Endothelial cell of umbilical vein (primary cell): Measurements from ENCODE around the gene NFKBIA. TPM values are rescaled to one million over a fixed set of nuclear protein-coding genes. Genes with fewer than 3 reads are reported as not detected.

Experiments
- BruUV-seq: library from RNA; stranded (reverse); fragments of 400-500 nt; replicated peaks from 2 replicates; lab custom pipeline; 2021; lab: Mats Ljungman, UMichigan
- CTCF ChIA-PET: fragments of 300-600, 350-600 bp; sonication (Branson Sonifier 250); formaldehyde crosslinking; loops from one replicate; lab custom pipeline; 2021; ENCODE audit warnings: antibody characterized with exemption, inconsistent platforms; lab: Charles Lee
- POLR2A ChIA-PET: fragments of 300-600, 350-600 bp; sonication (Branson Sonifier 250); formaldehyde crosslinking; loops from one replicate; lab custom pipeline; 2021; ENCODE audit warnings: antibody characterized with exemption, inconsistent platforms; lab: Charles Lee
- DNase-seq: peaks from one replicate; pipeline ENCODE4 v3.0.0-alpha.2; 2011; ENCODE audit warnings: low read depth, low spot score
- FAIRE-seq: peaks from 2 replicates; lab custom pipeline; 2011; peaks lifted over from hg19 to GRCh38; lab: Jason Lieb, UNC
- H2AFZ ChIP-seq: 2 replicates; pipeline ENCODE4 v1.6.0; 2012; ENCODE audit warnings: low read depth, low read length, control low read depth, inconsistent platforms
- H3K27ac ChIP-seq: 2 replicates; pipeline ENCODE4 v1.5.1; 2011; ENCODE audit warnings: low read depth, mild to moderate bottlenecking, control low read depth, low read length, moderate library complexity; ENCODE audit not compliant: insufficient read depth
- H3K27me3 ChIP-seq, 2 experiments: 2 replicates each; pipeline versions ENCODE4 v1.6.0 to v1.6.1; 2011; ENCODE audit warnings: low read length in 2 of 2, mixed read lengths in 1 of 2; ENCODE audit not compliant: control insufficient read depth in 2 of 2, insufficient read depth in 2 of 2
- H3K36me3 ChIP-seq, 2 experiments: 2 replicates in 1 of 2; 3 replicates in 1 of 2; pipeline ENCODE4 v1.5.1; 2011; ENCODE audit warnings: low read length in 2 of 2, mild to moderate bottlenecking in 1 of 2, moderate library complexity in 1 of 2; ENCODE audit not compliant: control insufficient read depth in 2 of 2, insufficient read depth in 2 of 2; ENCODE audit errors: extremely low read depth in 1 of 2
- H3K4me1 ChIP-seq: 3 replicates; pipeline ENCODE4 v1.5.1; 2011; ENCODE audit warnings: mild to moderate bottlenecking, low read length; ENCODE audit not compliant: control insufficient read depth, insufficient read depth; ENCODE audit errors: extremely low read depth
- H3K4me2 ChIP-seq: 2 replicates; pipeline ENCODE4 v1.6.1; 2011; ENCODE audit warnings: low read length, control low read depth, mixed read lengths; ENCODE audit not compliant: insufficient read depth
- H3K4me3 ChIP-seq, 3 experiments: fragments of 200-600 bp in 1 of 3; sonication (generic), shearing (Covaris generic) in 1 of 3; replicated peaks in 1 of 3; 2 replicates each; pipeline ENCODE4 v1.5.1; 2011 to 2016; ENCODE audit warnings: control low read depth in 3 of 3, low read length in 3 of 3, mild to moderate bottlenecking in 2 of 3, inconsistent platforms in 1 of 3, low read depth in 1 of 3, moderate library complexity in 1 of 3; ENCODE audit not compliant: insufficient read depth in 1 of 3
- H3K79me2 ChIP-seq: 2 replicates; pipeline ENCODE4 v1.6.0; 2012; ENCODE audit warnings: low read length, inconsistent platforms; ENCODE audit not compliant: control insufficient read depth, insufficient read depth
- H3K9ac ChIP-seq: replicated peaks from 2 replicates; pipeline ENCODE3; 2011; ENCODE audit warnings: low read length, control low read depth; ENCODE audit not compliant: insufficient read depth; ENCODE audit errors: extremely low read depth
- H3K9me1 ChIP-seq: replicated peaks from 3 replicates; pipeline ENCODE4 v1.6.0; 2011; ENCODE audit warnings: mild to moderate bottlenecking, low read length; ENCODE audit not compliant: control insufficient read depth, insufficient read depth; ENCODE audit errors: extremely low read depth
- H3K9me3 ChIP-seq: replicated peaks from 2 replicates; pipeline ENCODE4 v1.5.1; 2012; ENCODE audit warnings: low read length, inconsistent platforms; ENCODE audit not compliant: control insufficient read depth, insufficient read depth
- H4K20me1 ChIP-seq: replicated peaks from 2 replicates; pipeline ENCODE3; 2011; ENCODE audit warnings: mild to moderate bottlenecking, low read length; ENCODE audit not compliant: control insufficient read depth, insufficient read depth; ENCODE audit errors: extremely low read depth
- CTCF ChIP-seq, 2 donors: IDR thresholded peaks; 1 replicate in 1 of 2; 2 replicates in 1 of 2; pipeline ENCODE4 v1.5.1; 2011; ENCODE audit warnings: low read length in 2 of 2, mild to moderate bottlenecking in 2 of 2, moderate library complexity in 2 of 2, control low read depth in 1 of 2, inconsistent platforms in 1 of 2, low read depth in 1 of 2; ENCODE audit not compliant: insufficient read depth in 1 of 2; ENCODE audit errors: extremely low read depth in 1 of 2
- EZH2 ChIP-seq: IDR thresholded peaks from 2 replicates; pipeline ENCODE4 v1.6.1; 2012; ENCODE audit warnings: borderline replicate concordance, low read depth, mild to moderate bottlenecking, moderate library complexity, low read length, inconsistent platforms; ENCODE audit not compliant: severe bottlenecking
- FOS ChIP-seq: IDR thresholded peaks from 2 replicates; pipeline ENCODE4 v1.6.1; 2011; ENCODE audit warnings: mild to moderate bottlenecking, low read length, moderate library complexity, borderline replicate concordance; ENCODE audit not compliant: insufficient read depth
- GATA2 ChIP-seq: IDR thresholded peaks from 2 replicates; pipeline ENCODE4 v1.7.0; 2011; ENCODE audit warnings: low read depth, mild to moderate bottlenecking, moderate library complexity, mixed read lengths, low read length; ENCODE audit not compliant: insufficient read length, insufficient read depth
- JUN ChIP-seq: IDR thresholded peaks from 2 replicates; pipeline ENCODE4 v1.6.1; 2011; ENCODE audit warnings: borderline replicate concordance, low read depth; ENCODE audit not compliant: insufficient read length, insufficient read depth
- MYC ChIP-seq: IDR thresholded peaks from one replicate; pipeline ENCODE4 v1.6.1; 2011; ENCODE audit warnings: mild to moderate bottlenecking, low read depth, low read length
- POLR2A ChIP-seq: IDR thresholded peaks from 2 replicates; pipeline ENCODE4 v1.6.1; 2012; ENCODE audit warnings: low read depth, mild to moderate bottlenecking, control low read depth, low read length
- POLR2AphosphoS5 ChIP-seq: IDR thresholded peaks from 2 replicates; pipeline ENCODE4 v1.6.1; 2012; ENCODE audit warnings: low read depth, mild to moderate bottlenecking, control low read depth, low read length, moderate library complexity; ENCODE audit not compliant: insufficient read depth
- dilution Hi-C: fragments of 300-500 bp; cut with MboI; formaldehyde crosslinking; loops from one replicate; pipeline ENCODE4 v1.15.0; 2019; ENCODE audit warnings: low sequenced_read_pairs; ENCODE audit not compliant: extremely low pct_ligation_motif_present
- intact Hi-C: fragments of 100-400 bp; cut with micrococcal nuclease; formaldehyde crosslinking; loops from one replicate; pipeline ENCODE4 v1.10.0; 2022
- polyA plus RNA-seq, 4 experiments: library from polyadenylated mRNA; depleted of rRNA in 3 of 4; stranded (reverse) in 3 of 4; unstranded in 1 of 4; fragments of >200 nt; gene quantifications; 2 replicates each; pipeline versions ENCODE4 v1.2.1 to v1.2.3, GENCODE V29; 2011 to 2012; ENCODE audit warnings: missing spikeins in 1 of 4
- total RNA-seq: library from RNA; stranded (reverse); gene quantifications from 2 replicates; pipeline ENCODE4 v1.2.3, GENCODE V29; 2021
- TF ChIP-seq, protein P1 (sequence below): IDR thresholded peaks from 2 replicates; pipeline ENCODE4 v1.6.1; 2011; ENCODE audit not compliant: insufficient read depth, insufficient read length

Gene NFKBIA
- total and polyA plus RNA-seq, 2 donors (not counting 3 experiments of a cell fraction or from before 2014, with no cell fraction given): 55.7 to 82.8 TPM

- intact Hi-C loops (loop anchor here (1.0 to 2.0 kb wide), 3 partner anchors 19 to 73 kb away; partner anchors contain the start of genes NFKBIA and PSMA6), dilution Hi-C loops (no loop called here)
- Histone ChIP-seq H3K27ac (peak overlapping the region; percentile 31), H3K4me3 (no peak overlapping the region), H3K4me1 (peaks cover 27% of the 10 kb centered on the region), H4K20me1 (no peaks in the 10 kb centered on the region), H3K27me3 (no peaks in the 10 kb centered on the region), H3K9ac (no peak overlapping the region), H2AFZ (peak overlapping the region; percentile 41), H3K4me2 (no peak overlapping the region), H3K36me3 (no peaks in the 10 kb centered on the region), H3K9me3 (no peaks in the 10 kb centered on the region), H3K9me1 (no peaks in the 10 kb centered on the region), H3K79me2 (no peaks in the 10 kb centered on the region)
- DNase-seq: peak; percentile 84
- BruUV-seq: TSS peak; percentile 45
- no peak for TF ChIP-seq POLR2A
- TF ChIP-seq CTCF (IDR thresholded peaks at IDR 0.05; ENCODE audit: extremely low read depth in 1 of 2, insufficient read depth in 1 of 2, low read depth in 1 of 2, low read length in 2 of 2): no peak
- TF ChIP-seq POLR2AphosphoS5: peak; percentile 33
- no peak for TF ChIP-seq MYC
- peak; percentile 75 for TF ChIP-seq JUN
- no peak for TF ChIP-seq EZH2
- TF ChIP-seq, protein P1, sequence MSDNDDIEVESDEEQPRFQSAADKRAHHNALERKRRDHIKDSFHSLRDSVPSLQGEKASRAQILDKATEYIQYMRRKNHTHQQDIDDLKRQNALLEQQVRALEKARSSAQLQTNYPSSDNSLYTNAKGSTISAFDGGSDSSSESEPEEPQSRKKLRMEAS: peak; percentile 28
- TF ChIP-seq GATA2: no peak
- TF ChIP-seq FOS: peak; percentile 86
- peak; percentile 95 for FAIRE-seq
- ChIA-PET CTCF (interaction anchor here (0.9 to 1.9 kb wide), 9 partner anchors 9 to 150 kb away, joined by 3 to 10 read pairs (median 5); partner anchors contain the start of gene NFKBIA), POLR2A (interaction anchor here (1.3 kb wide), 1 partner anchor 39 kb away, joined by 13 read pairs; the partner anchor contains the start of gene NFKBIA)
Observed at GRCh38 chr14:35365130-35366055, 39.2 kb downstream of the NFKBIA start.
